IPS-20b (cell line): ENCODE measurements around the gene SCML1.
"Not testable (repeated sequence)": the region's sequence is repeated elsewhere in the genome, so short reads cannot be mapped to it uniquely, and the experiment has no call there.

ENCODE experiments used
- H3K27ac ChIP-seq: one replicate; pipeline ENCODE4 v1.5.1; 2013; ENCODE audit warnings: low read length
- H3K27me3 ChIP-seq: 2 replicates; pipeline ENCODE4 v1.6.1; 2013; ENCODE audit warnings: mild to moderate bottlenecking, low read length, inconsistent platforms; ENCODE audit not compliant: insufficient read depth
- H3K36me3 ChIP-seq: 2 replicates; pipeline ENCODE4 v1.6.1; 2013; ENCODE audit warnings: low read depth, mild to moderate bottlenecking, inconsistent platforms, low read length, moderate library complexity; ENCODE audit not compliant: insufficient read depth
- H3K4me1 ChIP-seq: 2 replicates; pipeline ENCODE4 v1.6.1; 2013; ENCODE audit warnings: mild to moderate bottlenecking, control low read depth, inconsistent platforms, low read length, moderate library complexity; ENCODE audit not compliant: insufficient read depth
- H3K4me3 ChIP-seq: 2 replicates; pipeline ENCODE4 v1.5.1; 2013; ENCODE audit warnings: mild to moderate bottlenecking, low read length, inconsistent platforms
- H3K9ac ChIP-seq: 2 replicates; pipeline ENCODE4 v1.6.1; 2013; ENCODE audit warnings: low read depth, mild to moderate bottlenecking, inconsistent platforms, low read length, moderate library complexity
- H3K9me3 ChIP-seq: 2 replicates; pipeline ENCODE4 v1.6.1; 2013; ENCODE audit warnings: mild to moderate bottlenecking, low read depth, low read length, inconsistent platforms; ENCODE audit not compliant: insufficient read depth

SCML1 gene

GRCh38 chrX:17773221-17773876, 36.1 kb downstream of the SCML1 start:
- no peak overlapping the region for H3K27ac ChIP-seq
- H3K9me3 ChIP-seq: no peaks in the 10 kb centered on the region
- no peak overlapping the region for H3K9ac ChIP-seq
- peaks cover 29% of the 10 kb centered on the region for H3K27me3 ChIP-seq
- no peaks in the 10 kb centered on the region for H3K36me3 ChIP-seq
- no peak overlapping the region for H3K4me3 ChIP-seq
- no peaks in the 10 kb centered on the region for H3K4me1 ChIP-seq

- Histone ChIP-seq H3K27me3 (peaks cover 29% of the 10 kb centered on the region), H3K4me1 (no peaks in the 10 kb centered on the region), H3K9ac (no peak overlapping the region), H3K9me3 (no peaks in the 10 kb centered on the region), H3K27ac (no peak overlapping the region), H3K4me3 (no peak overlapping the region), H3K36me3 (no peaks in the 10 kb centered on the region)
These were observed 36.8 kb downstream of the SCML1 start for GRCh38 chrX:17774053-17774452.

GRCh38 chrX:17778997-17779396, 41.7 kb downstream of the SCML1 start:
- Histone ChIP-seq H3K36me3 (no peaks in the 10 kb centered on the region), H3K9me3 (no peaks in the 10 kb centered on the region), H3K27me3 (no peaks in the 10 kb centered on the region), H3K27ac (no peak overlapping the region), H3K4me1 (no peaks in the 10 kb centered on the region), H3K9ac (no peak overlapping the region), H3K4me3 (no peak overlapping the region)

- Histone ChIP-seq H3K27me3 (no peaks in the 10 kb centered on the region), H3K9me3 (no peaks in the 10 kb centered on the region), H3K4me1 (no peaks in the 10 kb centered on the region), H3K36me3 (no peaks in the 10 kb centered on the region), H3K9ac (no peak overlapping the region), H3K27ac (no peak overlapping the region), H3K4me3 (no peak overlapping the region)
These were observed 42.1 kb downstream of the SCML1 start for GRCh38 chrX:17779434-17779833.

GRCh38 chrX:17786554-17787347, 49.5 kb downstream of the SCML1 start:
- H3K4me3 ChIP-seq, H3K36me3 ChIP-seq, H3K27ac ChIP-seq, H3K27me3 ChIP-seq, H3K4me1 ChIP-seq, H3K9ac ChIP-seq, H3K9me3 ChIP-seq: not testable (repeated sequence)

GRCh38 chrX:17787557-17787956, 50.3 kb downstream of the SCML1 start:
- Histone ChIP-seq H3K27ac (no peak overlapping the region), H3K9ac (no peak overlapping the region), H3K27me3 (no peaks in the 10 kb centered on the region), H3K36me3 (no peaks in the 10 kb centered on the region), H3K4me1 (no peaks in the 10 kb centered on the region), H3K9me3 (no peaks in the 10 kb centered on the region), H3K4me3 (no peak overlapping the region)

GRCh38 chrX:17788439-17788838, 51.1 kb downstream of the SCML1 start:
- Histone ChIP-seq H3K9me3 (no peaks in the 10 kb centered on the region), H3K27ac (no peak overlapping the region), H3K4me1 (no peaks in the 10 kb centered on the region), H3K27me3 (no peaks in the 10 kb centered on the region), H3K4me3 (no peak overlapping the region), H3K36me3 (no peaks in the 10 kb centered on the region), H3K9ac (no peak overlapping the region)

- Histone ChIP-seq H3K36me3 (no peaks in the 10 kb centered on the region), H3K27me3 (no peaks in the 10 kb centered on the region), H3K4me1 (no peaks in the 10 kb centered on the region), H3K9me3 (no peaks in the 10 kb centered on the region), H3K9ac (no peak overlapping the region), H3K27ac (no peak overlapping the region), H3K4me3 (no peak overlapping the region)
These were observed 51.8 kb downstream of the SCML1 start for GRCh38 chrX:17788956-17789562.

GRCh38 chrX:17792826-17793225, 55.5 kb downstream of the SCML1 start:
- H3K27ac ChIP-seq: no peak overlapping the region
- no peaks in the 10 kb centered on the region for H3K36me3 ChIP-seq
- H3K4me3 ChIP-seq: no peak overlapping the region
- H3K27me3 ChIP-seq: no peaks in the 10 kb centered on the region
- H3K9me3 ChIP-seq: no peaks in the 10 kb centered on the region
- H3K4me1 ChIP-seq: no peaks in the 10 kb centered on the region
- no peak overlapping the region for H3K9ac ChIP-seq

GRCh38 chrX:17798921-17799320, 61.6 kb downstream of the SCML1 start:
- Histone ChIP-seq H3K4me1 (no peaks in the 10 kb centered on the region), H3K9ac (no peak overlapping the region), H3K4me3 (no peak overlapping the region), H3K9me3 (no peaks in the 10 kb centered on the region), H3K27me3 (no peaks in the 10 kb centered on the region), H3K36me3 (no peaks in the 10 kb centered on the region), H3K27ac (no peak overlapping the region)

- Histone ChIP-seq H3K9me3 (no peaks in the 10 kb centered on the region), H3K27me3 (no peaks in the 10 kb centered on the region), H3K27ac (no peak overlapping the region), H3K36me3 (no peaks in the 10 kb centered on the region), H3K9ac (no peak overlapping the region), H3K4me1 (no peaks in the 10 kb centered on the region), H3K4me3 (no peak overlapping the region)
These were observed 64.1 kb downstream of the SCML1 start for GRCh38 chrX:17801431-17801830.

GRCh38 chrX:17802756-17803155, 65.5 kb downstream of the SCML1 start:
- Histone ChIP-seq H3K27ac (no peak overlapping the region), H3K36me3 (no peaks in the 10 kb centered on the region), H3K4me3 (no peak overlapping the region), H3K4me1 (no peaks in the 10 kb centered on the region), H3K9me3 (no peaks in the 10 kb centered on the region), H3K27me3 (no peaks in the 10 kb centered on the region), H3K9ac (no peak overlapping the region)
